DMS53 treated with DMSO at 0.1 percent for 48 hours (cell line): ENCODE measurements around the gene BCL11A.

ENCODE experiments used
- DNase-seq: peaks from one replicate; lab custom pipeline; 2025; ENCODE audit not compliant: unreplicated experiment; lab: John Stamatoyannopoulos, UW

BCL11A gene

DNA sequence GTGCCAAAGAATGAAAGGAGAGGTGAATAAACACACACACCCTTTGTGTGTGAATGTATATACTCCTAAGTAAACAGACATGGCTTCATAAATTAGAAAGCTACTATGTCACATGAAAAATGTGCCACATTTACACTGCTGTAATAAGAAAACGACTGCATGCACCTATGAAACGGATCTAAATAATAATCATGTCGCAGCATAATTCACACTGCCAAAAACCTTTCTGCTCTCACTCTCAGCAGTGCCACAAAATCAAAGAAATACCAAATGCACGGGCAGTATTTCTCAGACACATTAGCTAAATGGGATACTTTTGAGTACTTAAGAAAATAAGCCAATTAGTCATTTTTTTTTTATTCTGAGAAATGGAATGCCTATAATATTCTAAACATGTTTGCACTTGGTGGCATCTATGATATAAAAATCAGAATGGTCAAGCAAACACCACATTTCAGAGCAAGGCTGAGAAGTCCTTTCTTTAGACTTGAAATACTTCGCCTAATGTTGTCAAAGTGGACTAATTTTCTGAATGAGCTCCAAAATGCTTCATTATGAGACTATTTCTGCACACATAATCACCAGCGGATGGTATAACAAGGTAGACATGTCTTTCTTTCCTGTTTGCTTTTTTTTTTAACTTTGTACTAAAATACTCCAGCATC is 6.6 kb downstream of the BCL11A start:
- no peak for DNase-seq

DNA sequence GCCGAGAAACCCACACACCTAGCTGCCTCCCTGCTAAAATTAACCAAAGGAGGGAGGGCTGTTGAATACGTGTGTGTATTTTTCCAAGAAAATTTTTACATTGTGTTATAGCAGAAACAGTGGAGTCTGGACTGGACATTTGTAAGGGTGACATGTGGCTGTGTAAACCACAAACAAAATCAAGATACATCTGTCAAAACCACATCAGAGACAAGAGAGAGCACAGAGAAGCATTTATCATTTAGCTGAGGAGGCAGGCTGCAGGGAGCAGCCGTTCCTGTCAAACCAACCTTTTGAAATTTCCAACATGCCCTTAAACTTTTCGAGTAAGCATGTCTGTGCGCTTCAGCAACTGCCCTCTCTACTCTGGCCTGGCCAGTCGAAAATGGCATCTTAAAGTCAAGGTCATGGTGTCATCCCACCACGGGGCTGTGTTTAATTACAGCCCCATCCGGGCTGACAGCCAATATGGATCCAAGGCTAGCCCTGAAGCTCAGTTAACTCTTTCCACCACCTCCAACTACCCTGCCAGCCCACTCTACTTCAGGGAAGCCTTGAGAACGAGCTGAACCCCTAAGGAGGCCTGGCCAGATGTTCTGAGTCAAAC is 8.4 kb downstream of the BCL11A start:
- no peak for DNase-seq

DNA sequence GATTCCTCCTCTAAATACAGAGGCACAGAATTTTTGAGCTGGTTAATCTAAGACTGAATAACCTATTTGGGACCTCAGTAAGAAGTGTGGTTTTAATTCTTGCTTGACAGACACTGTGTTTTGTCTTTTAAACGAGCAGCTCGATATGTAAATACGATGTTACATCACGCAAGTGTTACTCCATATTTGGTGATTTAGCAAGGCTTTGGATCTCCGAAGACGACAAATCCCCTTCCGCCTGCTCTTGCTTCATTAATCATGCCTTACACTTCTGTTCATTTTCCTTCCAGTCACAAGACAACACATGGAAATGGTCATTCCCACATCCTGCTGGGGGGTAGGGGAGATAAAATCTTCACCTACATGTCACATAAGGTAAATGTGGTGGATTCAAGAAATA is 9.4 kb downstream of the BCL11A start:
- DNase-seq = no peak

DNA sequence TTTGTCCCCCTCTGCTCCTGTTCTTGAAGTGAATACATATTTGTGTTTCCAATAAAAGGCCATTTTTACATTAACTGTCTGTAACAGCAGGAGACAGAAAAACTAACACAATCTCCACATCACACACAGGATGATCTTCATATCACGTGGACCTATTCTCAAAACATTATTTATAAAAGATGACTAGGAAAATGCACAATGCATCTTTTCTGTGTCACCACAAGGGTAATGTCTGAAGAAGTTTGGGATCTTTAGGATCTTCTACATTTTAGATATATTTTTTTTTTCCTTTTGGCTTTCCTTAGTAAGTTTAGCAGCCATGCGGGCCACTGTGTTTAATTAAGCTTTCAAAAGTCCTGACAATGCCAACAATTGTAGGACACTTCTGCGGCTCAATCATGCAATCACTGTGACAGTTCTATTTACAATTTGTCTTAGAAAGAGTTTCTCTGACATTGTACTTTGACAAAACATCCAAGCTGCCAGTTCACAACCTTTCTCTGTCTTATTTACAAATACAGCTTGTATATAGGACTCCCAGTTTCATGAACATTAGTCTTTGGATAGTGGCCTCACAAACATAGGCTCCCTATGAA is 12.3 kb downstream of the BCL11A start:
- peak; percentile 18 for DNase-seq

DNA sequence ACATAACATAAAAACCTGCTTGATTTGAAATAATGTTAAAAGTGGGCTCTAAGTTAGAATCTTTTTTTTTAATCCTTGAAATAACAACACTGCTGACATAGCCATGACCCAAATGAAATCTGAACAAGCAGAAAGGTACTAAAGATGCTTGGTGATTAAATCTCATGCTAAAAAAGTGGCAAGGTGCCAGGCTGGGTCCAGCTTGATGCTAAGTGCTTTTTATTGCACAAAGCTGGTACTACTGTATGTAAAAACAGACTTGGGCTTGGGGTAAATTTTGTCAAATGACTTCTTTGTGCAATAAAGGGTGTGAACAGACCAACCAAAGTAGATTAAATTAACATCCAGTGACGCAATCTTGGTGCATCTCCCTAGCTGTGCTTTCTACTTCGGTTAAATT is 13.4 kb downstream of the BCL11A start:
- no peak for DNase-seq

DNA sequence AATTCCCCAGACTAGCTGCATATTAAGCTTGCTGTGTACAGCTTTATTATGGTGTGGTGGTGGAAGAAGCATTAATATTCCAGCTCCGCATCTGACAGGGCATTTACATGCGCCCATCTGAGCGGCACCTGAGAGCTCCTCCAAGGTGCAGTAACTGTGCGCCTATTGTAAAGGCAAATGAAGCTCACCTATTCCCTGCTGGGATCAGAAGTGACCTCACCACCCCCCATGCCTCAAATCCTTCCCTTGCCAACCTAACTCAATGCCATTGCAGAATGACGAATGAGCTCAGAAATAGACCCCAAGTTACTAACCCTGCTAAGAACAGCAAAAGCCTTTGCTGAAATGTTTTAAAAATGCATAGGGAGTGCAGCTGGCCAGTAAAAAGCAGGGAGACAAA is 14.3 kb downstream of the BCL11A start:
- DNase-seq = no peak

DNA sequence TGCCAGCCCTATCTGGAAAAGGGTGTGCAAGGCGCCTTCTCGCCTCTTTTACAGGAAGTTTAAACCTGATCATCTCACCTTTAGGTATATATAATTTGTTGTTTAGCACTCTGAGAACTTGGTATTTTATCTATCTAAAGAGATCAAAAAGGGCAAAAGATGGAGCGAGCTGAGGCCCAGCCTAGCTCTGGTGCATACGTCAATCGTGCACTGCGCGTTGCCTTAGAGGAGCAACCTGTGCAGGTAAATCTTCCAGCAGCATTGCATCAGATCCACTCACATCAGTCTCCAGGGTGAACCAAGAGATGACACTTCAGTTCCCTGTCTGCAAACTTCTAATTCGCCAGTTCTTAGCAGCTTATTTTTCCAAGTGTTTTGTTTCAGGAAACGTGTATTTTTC is 15.4 kb downstream of the BCL11A start:
- no peak for DNase-seq

DNA sequence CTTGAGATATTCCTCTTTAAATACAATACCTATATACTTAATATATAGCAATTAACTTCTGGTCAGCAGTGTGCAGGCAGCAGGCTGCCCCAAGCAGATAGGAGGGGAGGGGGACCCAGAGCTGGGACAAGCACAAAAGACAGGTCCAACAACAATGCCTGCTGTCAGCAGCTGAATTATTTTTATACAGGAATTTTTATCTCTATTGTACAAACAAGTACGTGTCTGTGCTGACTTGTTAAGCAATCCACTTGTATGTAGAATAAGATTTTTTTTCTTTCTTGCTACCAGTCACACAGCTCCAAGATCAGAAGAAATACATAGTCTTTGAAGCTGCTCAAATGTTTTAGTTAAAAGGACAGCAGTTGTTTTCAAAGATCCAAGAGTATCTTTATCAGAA is 16.7 kb downstream of the BCL11A start:
- DNase-seq = no peak

DNA sequence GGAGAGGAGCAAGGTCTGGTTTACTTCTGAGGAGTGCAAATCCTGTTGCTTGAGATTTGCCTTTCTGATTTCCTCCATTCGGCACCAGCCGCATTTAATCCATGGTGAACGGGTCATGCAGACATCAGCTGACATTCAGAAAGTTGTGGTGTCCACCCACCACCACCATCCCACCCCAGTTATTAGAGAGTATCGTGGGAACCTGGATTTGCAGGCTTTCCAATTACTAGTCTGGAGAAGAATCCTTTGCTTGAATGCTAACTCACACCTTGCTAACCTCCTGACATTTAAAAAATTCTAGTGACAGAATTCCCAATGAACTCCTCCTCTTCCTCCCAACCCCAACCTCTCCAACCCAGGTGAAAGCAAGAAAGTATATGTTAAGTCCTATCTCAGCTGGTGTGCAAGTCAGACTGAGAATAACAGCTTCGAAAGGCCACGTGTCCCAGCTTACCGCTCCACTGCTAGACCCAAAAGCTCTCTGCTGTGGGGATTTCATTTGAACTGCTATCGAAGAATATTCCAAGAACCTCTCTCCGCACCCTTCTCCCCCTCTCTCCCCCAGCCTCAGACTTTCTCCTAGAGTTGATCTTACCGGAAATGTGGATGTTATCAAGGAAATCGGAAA is 17.7 kb downstream of the BCL11A start:
- DNase-seq = no peak

DNA sequence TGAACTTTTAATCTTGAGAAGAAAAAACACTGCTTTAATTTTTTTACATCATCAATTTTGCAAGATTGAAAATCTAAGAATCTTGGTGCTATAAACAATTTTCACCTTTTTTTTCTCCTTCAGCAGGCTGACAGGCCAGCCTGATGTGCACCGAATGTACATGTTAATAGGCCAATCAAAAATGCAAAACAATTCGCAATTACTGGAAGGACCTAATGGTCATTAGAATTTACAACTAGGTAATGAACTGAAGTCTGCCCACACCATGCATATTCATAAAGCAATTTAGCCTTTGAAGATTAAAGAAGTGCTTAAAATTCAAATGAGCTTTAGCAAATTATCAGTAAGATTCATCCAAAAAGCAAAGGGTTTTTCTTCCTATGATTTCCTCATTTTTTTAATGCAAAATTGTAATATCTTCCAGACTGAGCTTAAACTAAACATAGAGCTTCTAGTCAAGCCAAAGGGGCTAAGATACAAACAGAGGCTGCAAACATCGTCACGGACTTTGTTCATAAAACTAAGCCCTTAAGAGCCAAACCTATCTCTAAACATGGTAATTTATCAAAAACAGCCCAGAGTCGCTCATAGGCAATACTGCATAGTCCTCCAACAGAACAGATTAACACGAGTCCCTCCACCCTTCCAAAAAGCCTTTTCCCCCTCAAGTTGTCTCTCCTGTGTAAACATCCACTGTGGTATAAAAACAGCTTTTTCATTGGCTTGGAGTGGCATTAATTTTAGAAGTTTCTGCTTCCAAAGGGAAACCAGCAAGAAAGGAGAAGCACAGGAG is 18.4 kb downstream of the BCL11A start:
- no peak for DNase-seq

DNA sequence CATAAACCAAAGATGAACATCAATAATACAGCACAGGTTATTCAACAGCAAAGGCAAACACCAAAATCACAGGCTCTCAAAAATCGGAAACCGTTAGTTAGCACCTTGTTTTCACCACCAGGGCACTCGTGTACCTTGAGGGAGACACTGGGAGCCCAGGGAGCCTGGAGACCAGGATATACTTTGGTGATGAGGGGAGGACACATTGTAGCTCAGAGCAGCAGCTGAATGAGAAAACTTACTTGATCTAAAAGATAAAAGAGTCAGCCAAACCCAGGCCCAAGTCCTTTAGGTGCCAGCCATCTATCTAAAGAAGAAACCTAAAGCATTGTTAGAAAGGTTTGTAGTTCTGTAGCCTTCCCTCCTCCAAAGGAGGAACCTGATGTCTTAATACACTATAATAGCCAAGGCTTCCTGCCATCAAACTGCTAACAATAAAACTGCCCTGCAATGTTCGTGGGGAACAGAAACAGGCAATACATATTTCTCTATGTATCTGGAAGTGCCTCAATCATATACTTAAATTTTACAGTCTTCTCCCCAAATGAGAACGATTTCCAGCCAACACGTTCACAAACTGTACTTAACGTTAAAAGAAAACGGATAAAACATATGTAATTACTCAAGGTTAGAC is 19.3 kb downstream of the BCL11A start:
- DNase-seq = no peak

DNA sequence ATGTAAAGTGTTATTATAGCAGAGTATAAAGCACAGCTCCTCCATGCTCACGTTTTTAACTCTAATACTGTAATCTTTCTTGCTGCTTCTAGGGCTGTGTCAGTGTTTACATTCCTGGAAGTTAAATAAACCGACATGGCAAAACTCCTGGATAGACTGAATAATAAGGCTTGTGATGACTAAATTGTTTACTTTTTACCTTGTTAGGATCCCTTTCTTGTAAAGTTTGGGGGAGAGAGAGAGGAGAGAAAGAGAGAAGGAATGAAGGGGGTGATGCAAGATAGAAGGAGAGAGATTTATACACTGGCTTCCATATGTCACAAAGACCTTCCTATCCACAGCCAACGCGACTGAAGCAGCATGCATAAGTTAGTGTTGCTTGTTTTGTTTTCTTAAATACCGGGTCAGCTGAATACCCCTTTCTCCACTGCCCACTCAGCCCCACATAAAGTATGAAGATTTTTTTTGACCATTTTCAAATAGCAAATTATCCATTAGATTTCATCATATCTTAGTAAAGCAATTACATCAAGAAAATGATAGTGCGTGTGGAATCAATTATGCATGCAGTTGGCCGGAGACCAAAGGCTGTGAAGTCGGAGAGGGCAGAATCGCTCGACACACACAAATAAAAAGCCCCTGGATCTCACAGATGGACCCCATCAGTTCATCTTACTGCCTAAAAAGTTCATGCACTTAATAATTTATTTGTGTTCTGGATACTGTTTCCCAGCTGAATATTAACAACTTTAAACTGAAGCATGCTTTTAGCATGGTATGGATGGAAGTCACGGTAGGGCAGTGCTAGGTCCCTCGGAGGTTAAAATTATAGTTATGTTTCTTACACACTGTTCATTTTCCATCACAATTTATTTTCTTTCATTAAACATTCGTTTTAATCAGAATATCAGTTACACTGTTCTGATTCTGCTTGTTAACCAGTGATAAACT is 20.1 kb downstream of the BCL11A start:
- peak; percentile 55 for DNase-seq

DNA sequence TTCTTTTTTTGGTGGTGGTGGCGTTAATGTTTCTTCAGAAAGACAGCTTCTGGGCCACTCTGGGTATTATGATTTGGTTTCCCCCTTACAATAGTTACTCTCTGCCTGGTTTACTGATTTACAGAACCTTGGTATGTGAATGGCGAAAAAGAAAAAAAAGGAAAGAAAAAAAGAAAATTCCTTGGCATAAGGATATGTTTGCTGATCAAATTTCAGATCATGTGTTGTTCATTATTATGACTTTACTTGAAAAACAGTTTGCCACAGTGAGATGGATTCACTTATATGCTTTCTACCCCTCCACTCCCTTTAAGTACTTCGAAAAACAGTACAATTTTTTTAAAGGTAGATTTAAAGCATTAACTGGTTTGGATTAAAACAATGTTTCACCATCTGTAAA is 21.0 kb downstream of the BCL11A start:
- DNase-seq = no peak

DNA sequence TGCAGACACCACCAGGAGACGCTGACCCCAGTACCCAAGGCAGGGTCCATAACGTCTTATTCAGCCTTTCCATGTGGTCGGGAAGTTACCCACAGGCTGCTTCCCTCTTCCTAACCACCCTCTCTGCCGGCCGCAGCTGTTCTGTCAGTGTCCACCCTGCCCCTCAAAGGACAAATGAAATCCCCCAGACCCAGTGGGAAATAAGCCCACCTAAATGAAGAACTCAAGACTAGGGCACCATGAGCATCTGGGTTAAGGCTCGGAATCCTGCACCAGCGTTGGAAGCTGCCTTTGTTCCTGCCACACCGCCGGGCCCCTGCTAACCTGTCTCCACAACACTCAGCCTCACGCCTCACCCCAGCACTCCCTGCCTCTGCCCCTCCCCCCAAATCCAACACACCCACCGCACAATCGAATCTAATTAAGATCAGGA is 21.7 kb downstream of the BCL11A start:
- no peak for DNase-seq

DNA sequence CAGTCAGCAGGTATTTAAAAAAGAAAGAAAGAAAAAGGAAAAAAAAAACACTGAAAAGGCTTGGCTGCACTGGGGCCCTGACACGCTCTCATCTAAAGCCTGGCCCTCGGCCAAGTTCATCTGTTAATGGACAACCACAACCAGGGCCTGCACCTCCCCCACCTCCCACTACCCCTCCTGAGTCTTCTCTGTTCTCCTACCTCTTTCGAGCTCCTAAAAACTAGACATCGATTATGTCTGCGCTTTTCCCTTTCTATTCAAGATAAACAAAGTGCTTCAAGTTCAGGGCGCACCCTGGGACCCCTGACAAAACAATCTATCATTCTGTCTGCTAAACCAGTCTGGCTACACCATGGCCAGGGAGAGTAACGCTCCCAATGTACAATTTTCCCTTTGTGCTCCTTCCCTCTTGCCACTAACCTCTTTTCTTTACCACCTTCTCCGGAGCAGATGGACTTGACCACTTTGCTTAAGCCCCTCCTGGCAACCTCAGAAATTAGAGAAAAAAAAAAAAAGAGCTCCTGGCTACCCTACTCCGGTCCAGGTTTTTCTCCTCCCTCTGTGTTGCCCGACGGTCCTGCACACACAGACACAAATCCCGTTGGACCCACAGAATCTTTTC is 22.7 kb downstream of the BCL11A start:
- peak; percentile 87 for DNase-seq

DNA sequence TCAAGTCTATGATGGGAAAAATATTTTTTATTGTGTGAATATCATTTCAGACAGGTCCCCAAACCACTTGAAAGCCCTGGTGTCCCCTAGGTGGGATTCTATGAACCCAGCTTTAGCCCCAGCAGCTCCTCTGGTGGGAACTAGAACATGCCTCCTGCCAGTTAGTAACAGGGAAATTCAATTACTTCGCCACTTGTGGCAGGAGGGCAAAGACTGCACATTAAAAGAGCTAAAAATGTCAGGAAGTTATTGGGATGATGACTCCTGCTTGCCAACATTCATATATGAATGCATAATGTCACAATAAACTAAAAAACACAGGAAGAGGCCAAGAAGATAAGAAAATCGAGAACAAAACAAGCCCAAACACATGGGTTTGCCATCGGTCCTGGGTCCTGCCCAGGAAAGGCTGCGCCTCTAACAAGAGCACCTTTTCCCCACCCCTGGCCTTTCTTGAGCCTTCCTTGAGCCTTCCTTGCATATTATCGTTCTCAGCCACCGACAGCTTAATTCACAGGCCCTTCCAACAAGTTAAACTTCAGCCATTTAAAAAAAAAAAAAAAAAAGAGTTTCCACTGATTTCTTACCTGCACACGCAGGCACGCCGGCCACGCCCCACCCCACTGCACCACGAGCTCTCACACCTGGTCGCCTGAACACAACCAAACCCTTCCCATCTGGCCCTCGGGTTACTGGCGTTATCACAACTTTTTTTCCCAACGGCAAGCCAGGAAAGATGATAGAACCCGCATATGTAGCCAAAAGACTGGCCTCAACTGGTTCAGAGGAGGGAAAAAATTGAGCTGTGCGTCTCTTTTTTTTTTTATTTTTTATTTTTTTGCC is 23.4 kb downstream of the BCL11A start:
- peak; percentile 73 for DNase-seq

DNA sequence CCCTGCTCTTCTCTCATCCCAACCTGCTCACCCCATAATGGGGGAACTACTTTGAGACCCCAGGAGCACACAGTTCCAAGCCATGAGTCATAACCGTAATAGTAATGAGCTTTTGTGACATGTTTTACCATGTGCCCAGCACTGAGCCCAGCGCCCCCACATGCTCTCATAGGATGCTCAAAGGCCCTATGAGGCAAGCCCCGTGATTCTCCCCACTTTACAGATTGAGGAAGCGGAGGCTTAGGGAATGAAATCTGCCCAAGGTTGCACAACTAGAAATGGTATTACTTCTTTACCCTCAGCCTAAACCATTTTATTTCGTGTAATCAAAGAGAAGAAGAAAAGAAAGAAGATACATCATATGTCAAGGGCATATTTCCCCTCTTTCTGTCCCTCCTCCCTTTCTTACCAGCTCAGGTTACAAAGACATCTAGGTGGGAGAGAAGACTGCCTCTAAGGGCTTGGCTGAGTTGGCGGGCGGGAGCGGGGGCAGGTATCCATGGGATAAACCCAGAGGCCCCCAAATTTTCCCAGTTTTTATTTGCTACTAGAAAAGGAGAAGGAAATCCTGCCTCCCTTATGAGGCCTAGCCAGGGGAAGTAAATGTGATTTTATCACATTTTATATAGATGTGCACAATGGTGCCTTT is 24.2 kb downstream of the BCL11A start:
- no peak for DNase-seq
